Nephron progenitor cell (in vitro differentiated cells): Measurements from ENCODE around the gene DISP3.

Experiments used
- DNase-seq: peaks from one replicate; pipeline ENCODE4 v3.0.0; 2021
- H3K27ac Mint-ChIP-seq: 2 replicates; pipeline ENCODE4 v1.8.0; 2021; ENCODE audit warnings: mild to moderate bottlenecking, moderate library complexity, mixed read lengths
- H3K27me3 Mint-ChIP-seq: 2 replicates; pipeline ENCODE4 v1.8.0; 2021; ENCODE audit warnings: mild to moderate bottlenecking, low read depth, mixed read lengths; ENCODE audit not compliant: poor library complexity
- H3K36me3 Mint-ChIP-seq: 2 replicates; pipeline ENCODE4 v1.8.0; 2021; ENCODE audit warnings: low read depth, mixed read lengths
- H3K4me1 Mint-ChIP-seq: 2 replicates; pipeline ENCODE4 v1.8.0; 2021; ENCODE audit warnings: mixed read lengths
- H3K4me3 Mint-ChIP-seq: 2 replicates; pipeline ENCODE4 v1.8.0; 2021; ENCODE audit warnings: mild to moderate bottlenecking, moderate library complexity, mixed read lengths
- H3K9me3 Mint-ChIP-seq: 2 replicates; pipeline ENCODE4 v1.8.0; 2021; ENCODE audit warnings: mild to moderate bottlenecking, moderate library complexity, mixed read lengths
- CTCF ChIP-seq: fragments of 200-600 bp; sonication (generic); IDR thresholded peaks from 2 replicates; pipeline ENCODE4 v1.5.0; 2021; ENCODE audit warnings: antibody characterized with exemption

Gene DISP3

GRCh38 chr1:11479375-11479979, 522 bp downstream of the DISP3 start:
- Mint-ChIP-seq H3K4me3 (peak overlapping the region; percentile 82), H3K27me3 (peaks cover 73% of the 10 kb centered on the region), H3K36me3 (no peaks in the 10 kb centered on the region), H3K4me1 (peaks cover 13% of the 10 kb centered on the region), H3K9me3 (no peaks in the 10 kb centered on the region), H3K27ac (no peak overlapping the region)
- DNase-seq = no peak
- no peak for TF ChIP-seq CTCF

- peaks cover 15% of the 10 kb centered on the region for H3K4me1 Mint-ChIP-seq
- H3K27ac Mint-ChIP-seq = no peak overlapping the region
- H3K9me3 Mint-ChIP-seq = no peaks in the 10 kb centered on the region
- no peak for TF ChIP-seq CTCF
- peak overlapping the region; percentile 60 for H3K4me3 Mint-ChIP-seq
- no peak for DNase-seq
- no peaks in the 10 kb centered on the region for H3K36me3 Mint-ChIP-seq
- peaks cover 79% of the 10 kb centered on the region for H3K27me3 Mint-ChIP-seq
Measured at GRCh38 chr1:11481019-11481418, 2.1 kb downstream of the DISP3 start.

GRCh38 chr1:11482198-11482597, 3.2 kb downstream of the DISP3 start:
- no peak for TF ChIP-seq CTCF
- Mint-ChIP-seq H3K4me3 (no peak overlapping the region), H3K4me1 (peaks cover 21% of the 10 kb centered on the region), H3K27ac (no peak overlapping the region), H3K9me3 (no peaks in the 10 kb centered on the region), H3K36me3 (no peaks in the 10 kb centered on the region), H3K27me3 (peaks cover 78% of the 10 kb centered on the region)
- DNase-seq = no peak

GRCh38 chr1:11482701-11483479, 3.9 kb downstream of the DISP3 start:
- H3K27me3 Mint-ChIP-seq = peaks cover 77% of the 10 kb centered on the region
- no peak overlapping the region for H3K4me3 Mint-ChIP-seq
- no peaks in the 10 kb centered on the region for H3K36me3 Mint-ChIP-seq
- no peaks in the 10 kb centered on the region for H3K9me3 Mint-ChIP-seq
- no peak for TF ChIP-seq CTCF
- no peak overlapping the region for H3K27ac Mint-ChIP-seq
- DNase-seq = no peak
- peaks cover 21% of the 10 kb centered on the region for H3K4me1 Mint-ChIP-seq

- Mint-ChIP-seq H3K9me3 (no peaks in the 10 kb centered on the region), H3K27ac (no peak overlapping the region), H3K36me3 (no peaks in the 10 kb centered on the region), H3K4me1 (peaks cover 21% of the 10 kb centered on the region), H3K27me3 (peaks cover 74% of the 10 kb centered on the region), H3K4me3 (no peak overlapping the region)
- no peak for DNase-seq
- no peak for TF ChIP-seq CTCF
Measured at GRCh38 chr1:11483581-11484320, 4.8 kb downstream of the DISP3 start.
